MM.1S (cell line): ENCODE measurements around the gene KLK13.

ENCODE experiments used
- DNase-seq: peaks from one replicate; pipeline ENCODE4 v3.0.0-alpha.2; 2015
- H2AFZ ChIP-seq: fragments of 300-600 bp; sonication (generic); 2 replicates; pipeline ENCODE4 v1.6.0; 2016; ENCODE audit warnings: antibody characterized with exemption, low read length
- H3F3A ChIP-seq: fragments of 300-600 bp; sonication (generic); 2 replicates; pipeline ENCODE4 v1.6.1; 2016; ENCODE audit warnings: mild to moderate bottlenecking, antibody characterized with exemption, low read length, moderate library complexity, mixed read lengths; ENCODE audit not compliant: insufficient read depth
- H3K27ac ChIP-seq: fragments of 300-600 bp; sonication (generic); 2 replicates; pipeline ENCODE4 v1.5.1; 2016; ENCODE audit warnings: mild to moderate bottlenecking, low read length
- H3K27me3 ChIP-seq: fragments of 300-600 bp; sonication (generic); replicated peaks from 2 replicates; pipeline ENCODE4 v1.6.0; 2016; ENCODE audit warnings: low read length; ENCODE audit not compliant: insufficient read depth
- H3K36me3 ChIP-seq: fragments of 300-600 bp; sonication (generic); replicated peaks from 2 replicates; pipeline ENCODE4 v1.6.1; 2016; ENCODE audit warnings: mild to moderate bottlenecking, low read length, mixed read lengths; ENCODE audit not compliant: insufficient read depth
- H3K4me1 ChIP-seq: fragments of 300-600 bp; sonication (generic); 2 replicates; pipeline ENCODE4 v1.6.1; 2016; ENCODE audit warnings: low read length, mixed read lengths
- H3K4me2 ChIP-seq: fragments of 300-600 bp; sonication (generic); 2 replicates; pipeline ENCODE4 v1.6.0; 2016; ENCODE audit warnings: low read depth, low read length
- H3K4me3 ChIP-seq: fragments of 300-600 bp; sonication (generic); 2 replicates; pipeline ENCODE4 v1.5.1; 2016; ENCODE audit warnings: low read length, mixed read lengths
- H3K79me2 ChIP-seq: fragments of 300-600 bp; sonication (generic); 2 replicates; pipeline ENCODE4 v1.6.1; 2016; ENCODE audit warnings: mixed run types, low read length, mixed read lengths
- H3K9ac ChIP-seq: fragments of 300-600 bp; sonication (generic); 2 replicates; pipeline ENCODE4 v1.6.1; 2016; ENCODE audit warnings: low read length, mixed read lengths
- H3K9me2 ChIP-seq: fragments of 300-600 bp; sonication (generic); replicated peaks from 2 replicates; pipeline ENCODE4 v1.6.1; 2016; ENCODE audit warnings: mild to moderate bottlenecking, low read length, mixed read lengths; ENCODE audit not compliant: insufficient read depth
- H3K9me3 ChIP-seq: fragments of 300-600 bp; sonication (generic); replicated peaks from 2 replicates; pipeline ENCODE4 v1.6.1; 2016; ENCODE audit warnings: mild to moderate bottlenecking, low read length, mixed read lengths; ENCODE audit not compliant: insufficient read depth
- H4K20me1 ChIP-seq: fragments of 300-600 bp; sonication (generic); 2 replicates; pipeline ENCODE4 v1.6.1; 2016; ENCODE audit warnings: mild to moderate bottlenecking, low read length, moderate library complexity, mixed read lengths; ENCODE audit not compliant: insufficient read depth
- CTCF ChIP-seq: fragments of 300-600 bp; sonication (generic); IDR thresholded peaks from 2 replicates; pipeline ENCODE4 v1.5.1; 2016; ENCODE audit warnings: antibody characterized with exemption, low read length, mixed read lengths
- EZH2 ChIP-seq: fragments of 300-600 bp; sonication (generic); optimal IDR thresholded peaks from 2 replicates; pipeline ENCODE3; 2017; ENCODE audit warnings: low read depth, mild to moderate bottlenecking, antibody characterized with exemption, low read length, mixed read lengths
- EZH2phosphoT487 ChIP-seq: fragments of 300-600 bp; sonication (generic); IDR thresholded peaks from 2 replicates; pipeline ENCODE4 v1.6.1; 2018; ENCODE audit warnings: antibody characterized with exemption, low read length

KLK13 gene

DNA sequence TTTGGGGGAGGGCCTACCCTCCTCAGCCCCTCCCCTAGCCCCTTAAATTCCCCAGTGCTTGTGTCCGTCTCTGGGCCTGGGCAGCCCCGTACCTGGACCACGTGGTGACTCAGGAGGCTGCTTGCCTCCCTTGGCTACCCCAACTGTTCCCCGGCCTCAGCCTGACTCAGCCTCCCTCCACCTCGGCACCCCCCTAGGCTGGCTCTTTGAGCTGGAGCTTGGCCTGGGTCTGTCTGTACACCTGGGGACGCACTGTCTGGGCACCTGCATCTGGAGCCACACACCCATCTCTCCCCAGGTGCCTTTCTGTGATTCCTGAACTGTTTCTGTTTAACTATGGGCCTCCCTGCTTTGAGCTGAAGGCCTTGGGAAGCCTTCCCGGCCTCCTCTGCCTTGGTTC, 19.6 kb upstream of the KLK13 start:
- Histone ChIP-seq H3F3A (no peaks in the 10 kb centered on the region), H3K9me3 (no peaks in the 10 kb centered on the region), H2AFZ (no peak overlapping the region), H3K9me2 (no peaks in the 10 kb centered on the region), H4K20me1 (no peaks in the 10 kb centered on the region), H3K9ac (no peak overlapping the region), H3K27ac (no peak overlapping the region), H3K4me3 (no peak overlapping the region), H3K27me3 (peaks cover 21% of the 10 kb centered on the region), H3K79me2 (no peaks in the 10 kb centered on the region), H3K4me1 (no peaks in the 10 kb centered on the region), H3K4me2 (no peak overlapping the region), H3K36me3 (no peaks in the 10 kb centered on the region)
- TF ChIP-seq EZH2: no peak
- TF ChIP-seq CTCF: no peak
- no peak for TF ChIP-seq EZH2phosphoT487
- DNase-seq: no peak

DNA sequence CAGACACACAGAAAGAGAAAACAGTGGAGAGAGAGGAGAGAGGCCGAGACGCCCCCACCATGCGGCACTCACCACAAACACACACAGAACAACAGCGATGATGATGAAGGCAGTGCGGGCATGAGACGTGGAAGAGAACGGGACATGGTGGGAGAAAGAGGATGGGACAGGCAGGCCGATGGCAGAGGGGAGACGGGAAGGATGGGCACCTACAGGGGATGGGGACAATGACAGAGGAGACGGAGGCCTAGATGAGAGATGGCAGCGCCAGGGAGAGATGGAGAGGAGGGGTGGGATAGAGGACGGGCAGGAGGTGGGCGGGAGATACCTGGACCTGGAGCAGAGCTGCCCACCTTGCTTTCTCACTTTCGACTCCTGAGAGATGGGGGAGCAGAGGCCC, 18.9 kb upstream of the KLK13 start:
- H3K27ac ChIP-seq: no peak overlapping the region
- no peaks in the 10 kb centered on the region for H3K79me2 ChIP-seq
- no peaks in the 10 kb centered on the region for H3K36me3 ChIP-seq
- no peaks in the 10 kb centered on the region for H3K9me2 ChIP-seq
- TF ChIP-seq EZH2 (no peak), EZH2phosphoT487 (no peak), CTCF (no peak)
- H4K20me1 ChIP-seq: no peaks in the 10 kb centered on the region
- no peak overlapping the region for H2AFZ ChIP-seq
- no peaks in the 10 kb centered on the region for H3F3A ChIP-seq
- peaks cover 21% of the 10 kb centered on the region for H3K27me3 ChIP-seq
- H3K4me2 ChIP-seq: no peak overlapping the region
- no peaks in the 10 kb centered on the region for H3K9me3 ChIP-seq
- no peaks in the 10 kb centered on the region for H3K4me1 ChIP-seq
- H3K4me3 ChIP-seq: no peak overlapping the region
- no peak overlapping the region for H3K9ac ChIP-seq
- no peak for DNase-seq

GRCh38 chr19:51083181-51083580, 18.3 kb upstream of the KLK13 start:
- H3K4me3 ChIP-seq: no peak overlapping the region
- no peaks in the 10 kb centered on the region for H3K79me2 ChIP-seq
- no peaks in the 10 kb centered on the region for H3K36me3 ChIP-seq
- H3K27me3 ChIP-seq: peaks cover 21% of the 10 kb centered on the region
- no peaks in the 10 kb centered on the region for H3K4me1 ChIP-seq
- DNase-seq: no peak
- no peak overlapping the region for H3K27ac ChIP-seq
- TF ChIP-seq CTCF (no peak), EZH2phosphoT487 (no peak), EZH2 (no peak)
- no peak overlapping the region for H2AFZ ChIP-seq
- no peaks in the 10 kb centered on the region for H3K9me3 ChIP-seq
- H4K20me1 ChIP-seq: no peaks in the 10 kb centered on the region
- no peak overlapping the region for H3K9ac ChIP-seq
- no peaks in the 10 kb centered on the region for H3K9me2 ChIP-seq
- H3F3A ChIP-seq: no peaks in the 10 kb centered on the region
- H3K4me2 ChIP-seq: no peak overlapping the region

GRCh38 chr19:51082611-51083010, 17.7 kb upstream of the KLK13 start, which contains the start of gene KLK14:
TSS of gene KLK14 (minus strand) at chr19:51082887. CDS start at chr19:51082614, 273 bp downstream.
- Histone ChIP-seq H3K4me1 (no peaks in the 10 kb centered on the region), H2AFZ (no peak within 1 kb of the TSS), H3K36me3 (no peaks in the 10 kb centered on the region), H3K9ac (no peak within 1 kb of the TSS), H3K79me2 (no peaks in the 10 kb centered on the region), H3K4me3 (no peak within 1 kb of the TSS), H3K27ac (no peak within 1 kb of the TSS), H3K9me2 (no peaks in the 10 kb centered on the region), H3K27me3 (peaks cover 21% of the 10 kb centered on the region), H4K20me1 (no peaks in the 10 kb centered on the region), H3F3A (no peaks in the 10 kb centered on the region), H3K4me2 (no peak within 1 kb of the TSS), H3K9me3 (no peaks in the 10 kb centered on the region)
- TF ChIP-seq EZH2phosphoT487 (no peak), EZH2 (no peak), CTCF (no peak)
- DNase-seq: no peak
